ENCODE measurements around the gene SFMBT1. TPM values are rescaled to one million over a fixed set of nuclear protein-coding genes. Genes with fewer than 3 reads are reported as not detected.

The SFMBT1 gene
- total and polyA plus RNA-seq, 9 of the 15 experiments (the other 6 are each of a cell fraction or from before 2014, with no cell fraction given): 0.76 to 6.6 (median 3.6) TPM

DNA sequence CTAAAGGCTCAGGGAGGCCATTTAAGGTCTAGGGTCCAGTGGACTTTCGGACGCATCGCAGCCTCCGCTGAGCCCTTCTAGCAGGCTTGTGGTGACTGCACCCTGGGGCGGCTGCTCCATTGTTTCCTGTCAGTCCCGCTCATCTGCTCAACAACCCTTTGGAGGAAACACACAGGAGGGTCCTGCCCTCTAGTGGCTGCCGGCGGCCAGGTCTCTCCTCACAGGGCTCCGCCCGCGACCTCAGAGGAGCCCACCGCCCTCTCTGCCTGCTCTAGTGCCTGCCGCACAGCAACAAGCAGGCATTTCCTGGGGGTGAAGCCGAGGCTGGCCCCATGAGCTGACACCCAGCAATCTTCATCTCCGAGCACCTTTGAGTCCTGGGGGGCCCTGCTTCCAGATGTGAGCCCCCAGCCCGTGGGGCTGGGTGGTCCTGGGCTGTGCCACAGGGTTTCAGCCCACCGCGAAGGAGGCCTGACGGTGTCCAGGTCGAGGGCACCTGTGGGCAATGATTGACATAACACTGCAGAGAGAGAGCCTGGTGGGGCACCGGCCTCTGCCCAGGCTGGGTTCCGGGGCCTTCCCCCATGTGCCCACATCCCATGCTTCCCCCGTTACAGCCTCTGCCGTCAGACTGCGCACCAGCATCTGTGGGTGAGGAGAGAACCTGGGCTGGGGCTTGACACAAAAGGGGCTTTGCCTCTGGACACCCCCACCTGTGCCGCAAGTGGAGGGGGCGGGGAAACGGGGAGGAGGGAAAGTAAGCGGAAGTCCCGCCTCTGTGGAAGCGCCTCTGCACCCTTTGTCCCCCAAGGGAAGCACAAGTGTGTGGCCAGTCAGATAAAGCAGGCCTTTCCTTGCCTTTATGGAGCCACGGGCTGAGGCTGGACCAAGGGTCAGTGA lies 27.0 kb upstream of the SFMBT1 start:
- Histone ChIP-seq H3K9ac (ENCODE audit: insufficient read depth in 1 of 2, low read depth in 2 of 2, low read length in 2 of 2) (peak overlapping the region; percentile 64 to 88), H3K36me3 (ENCODE audit: control insufficient read depth, insufficient read depth, low read length) (no peaks in the 10 kb centered on the region), H3K79me2 (ENCODE audit: control insufficient read depth, insufficient read depth, low read length) (no peaks in the 10 kb centered on the region), H3K9me1 (ENCODE audit: control insufficient read depth, insufficient read depth, low read length) (no peaks in the 10 kb centered on the region), H3K27me3 (ENCODE audit: control insufficient read depth in 2 of 2, insufficient read depth in 2 of 2, low read length in 2 of 2) (no peaks in the 10 kb centered on the region), H3K27ac (ENCODE audit: extremely low read depth, low read depth, low read length) (peak overlapping the region; percentile 40; the same call in 2 of the 3 replicates), H3K9me3 (replicated peaks; ENCODE audit: control insufficient read depth, insufficient read depth, low read depth, low read length) (no peaks in the 10 kb centered on the region), H3K4me2 (ENCODE audit: insufficient read depth, low read length) (peak overlapping the region; percentile 87), H3K4me3 (peak overlapping the region; percentile 46), H2AFZ (ENCODE audit: low read depth, low read length) (peak overlapping the region; percentile 96), H3K4me1 (replicated peaks in 1 of 2; ENCODE audit: control insufficient read depth in 2 of 2, insufficient read depth in 2 of 2, low read length in 2 of 2) (peaks cover 14 to 24% of the 10 kb centered on the region in 2 experiments; a peak in 4 of 5 replicates), H4K20me1 (replicated peaks; ENCODE audit: control insufficient read depth, insufficient read depth, low read length) (no peaks in the 10 kb centered on the region)
- FAIRE-seq (peak; percentile 93), ATAC-seq (peak; percentile 97), DNase-seq (ENCODE audit: extremely low read depth in 1 of 4, low spot score in 3 of 4) (peak; percentile 78 to 86 (median 80))
- WGBS (ENCODE audit: insufficient coverage, low coverage, missing lambda C conversion rate): 2% methylated on average over 21 of the region's 32 CpGs
- POLR2A ChIA-PET: no interaction called here
- CTCF ChIA-PET (ENCODE audit: low intra/inter-chr PET ratio): interaction anchor here (0.6 to 1.4 kb wide), 4 partner anchors 42 to 645 kb away, joined by 3 to 5 read pairs (median 3); no protein-coding TSS in a partner anchor
- intact Hi-C loops (cut with micrococcal nuclease): loop anchor here (1.0 to 10.0 kb wide), 3 partner anchors 138 to 328 kb away; no protein-coding TSS in a partner anchor
- in situ Hi-C loops (cut with MboI): loop anchor here (10.0 kb wide), 1 partner anchor 228 kb away; no protein-coding TSS in a partner anchor
- BruUV-seq (replicated peaks): no TSS peak
- TF ChIP-seq CREM (IDR thresholded peaks at IDR 0.05; ENCODE audit: low read depth) (peak; percentile 17; the same call in 1 of the 2 replicates), MAZ (CRISPR knock-in tag; conservative IDR thresholded peaks at IDR 0.05 in 1 of 2, IDR thresholded peaks at IDR 0.05 in 1 of 2) (peak in 1 of 2 experiments; percentile 28; a peak in 2 of 4 replicates), KLF16 (IDR thresholded peaks at IDR 0.05) (peak; percentile 54), RBBP5 (IDR thresholded peaks at IDR 0.05; ENCODE audit: borderline replicate concordance, insufficient read depth, low read length, poor library complexity, severe bottlenecking) (peak; percentile 23), SPI1 (IDR thresholded peaks at IDR 0.05; ENCODE audit: borderline replicate concordance, low read depth, low read length) (peak; percentile 60; the same call in 1 of the 2 replicates), STAG1 (CRISPR knock-in tag; IDR thresholded peaks at IDR 0.05; ENCODE audit: borderline replicate concordance) (peak; percentile 71), NFIX (CRISPR knock-in tag; IDR thresholded peaks at IDR 0.05; ENCODE audit: low read depth) (no peak), CC2D1A (IDR thresholded peaks at IDR 0.05) (0 out of 2 replicates have a peak, but pooled peaks have one; percentile 12)
- TF ChIP-seq, protein P1, sequence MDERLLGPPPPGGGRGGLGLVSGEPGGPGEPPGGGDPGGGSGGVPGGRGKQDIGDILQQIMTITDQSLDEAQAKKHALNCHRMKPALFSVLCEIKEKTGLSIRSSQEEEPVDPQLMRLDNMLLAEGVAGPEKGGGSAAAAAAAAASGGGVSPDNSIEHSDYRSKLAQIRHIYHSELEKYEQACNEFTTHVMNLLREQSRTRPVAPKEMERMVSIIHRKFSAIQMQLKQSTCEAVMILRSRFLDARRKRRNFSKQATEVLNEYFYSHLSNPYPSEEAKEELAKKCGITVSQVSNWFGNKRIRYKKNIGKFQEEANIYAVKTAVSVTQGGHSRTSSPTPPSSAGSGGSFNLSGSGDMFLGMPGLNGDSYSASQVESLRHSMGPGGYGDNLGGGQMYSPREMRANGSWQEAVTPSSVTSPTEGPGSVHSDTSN (CRISPR knock-in tag; IDR thresholded peaks at IDR 0.05; ENCODE audit: low read depth): no peak
- TF ChIP-seq, protein P1 (tag; conservative IDR thresholded peaks at IDR 0.05; ENCODE audit: low read depth): 0 out of 2 replicates have a peak, but pooled peaks have one; percentile 11
- TF ChIP-seq, protein P2, sequence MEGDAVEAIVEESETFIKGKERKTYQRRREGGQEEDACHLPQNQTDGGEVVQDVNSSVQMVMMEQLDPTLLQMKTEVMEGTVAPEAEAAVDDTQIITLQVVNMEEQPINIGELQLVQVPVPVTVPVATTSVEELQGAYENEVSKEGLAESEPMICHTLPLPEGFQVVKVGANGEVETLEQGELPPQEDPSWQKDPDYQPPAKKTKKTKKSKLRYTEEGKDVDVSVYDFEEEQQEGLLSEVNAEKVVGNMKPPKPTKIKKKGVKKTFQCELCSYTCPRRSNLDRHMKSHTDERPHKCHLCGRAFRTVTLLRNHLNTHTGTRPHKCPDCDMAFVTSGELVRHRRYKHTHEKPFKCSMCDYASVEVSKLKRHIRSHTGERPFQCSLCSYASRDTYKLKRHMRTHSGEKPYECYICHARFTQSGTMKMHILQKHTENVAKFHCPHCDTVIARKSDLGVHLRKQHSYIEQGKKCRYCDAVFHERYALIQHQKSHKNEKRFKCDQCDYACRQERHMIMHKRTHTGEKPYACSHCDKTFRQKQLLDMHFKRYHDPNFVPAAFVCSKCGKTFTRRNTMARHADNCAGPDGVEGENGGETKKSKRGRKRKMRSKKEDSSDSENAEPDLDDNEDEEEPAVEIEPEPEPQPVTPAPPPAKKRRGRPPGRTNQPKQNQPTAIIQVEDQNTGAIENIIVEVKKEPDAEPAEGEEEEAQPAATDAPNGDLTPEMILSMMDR (IDR thresholded peaks at IDR 0.05 in 2 of 3, conservative IDR thresholded peaks at IDR 0.05 in 1 of 3; ENCODE audit: insufficient read depth in 2 of 3, low read depth in 1 of 3, low read length in 3 of 3): peak; percentile 80 to 83 (median 80)
- TF ChIP-seq, protein P3, sequence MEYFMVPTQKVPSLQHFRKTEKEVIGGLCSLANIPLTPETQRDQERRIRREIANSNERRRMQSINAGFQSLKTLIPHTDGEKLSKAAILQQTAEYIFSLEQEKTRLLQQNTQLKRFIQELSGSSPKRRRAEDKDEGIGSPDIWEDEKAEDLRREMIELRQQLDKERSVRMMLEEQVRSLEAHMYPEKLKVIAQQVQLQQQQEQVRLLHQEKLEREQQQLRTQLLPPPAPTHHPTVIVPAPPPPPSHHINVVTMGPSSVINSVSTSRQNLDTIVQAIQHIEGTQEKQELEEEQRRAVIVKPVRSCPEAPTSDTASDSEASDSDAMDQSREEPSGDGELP (CRISPR knock-in tag; IDR thresholded peaks at IDR 0.05; ENCODE audit: borderline replicate concordance): peak; percentile 28; the same call in 1 of the 2 replicates

Measured in K562 (cell line).